IPS-20b (cell line): ENCODE data around the gene CIT.

Source experiments
- H3K27ac ChIP-seq: one replicate; pipeline ENCODE4 v1.5.1; 2013; ENCODE audit warnings: low read length
- H3K27me3 ChIP-seq: 2 replicates; pipeline ENCODE4 v1.6.1; 2013; ENCODE audit warnings: mild to moderate bottlenecking, low read length, inconsistent platforms; ENCODE audit not compliant: insufficient read depth
- H3K36me3 ChIP-seq: 2 replicates; pipeline ENCODE4 v1.6.1; 2013; ENCODE audit warnings: low read depth, mild to moderate bottlenecking, inconsistent platforms, low read length, moderate library complexity; ENCODE audit not compliant: insufficient read depth
- H3K4me1 ChIP-seq: 2 replicates; pipeline ENCODE4 v1.6.1; 2013; ENCODE audit warnings: mild to moderate bottlenecking, control low read depth, inconsistent platforms, low read length, moderate library complexity; ENCODE audit not compliant: insufficient read depth
- H3K4me3 ChIP-seq: 2 replicates; pipeline ENCODE4 v1.5.1; 2013; ENCODE audit warnings: mild to moderate bottlenecking, low read length, inconsistent platforms
- H3K9ac ChIP-seq: 2 replicates; pipeline ENCODE4 v1.6.1; 2013; ENCODE audit warnings: low read depth, mild to moderate bottlenecking, inconsistent platforms, low read length, moderate library complexity
- H3K9me3 ChIP-seq: 2 replicates; pipeline ENCODE4 v1.6.1; 2013; ENCODE audit warnings: mild to moderate bottlenecking, low read depth, low read length, inconsistent platforms; ENCODE audit not compliant: insufficient read depth

Gene CIT

GRCh38 chr12:119729871-119730270, 147.2 kb downstream of the CIT start:
- no peak overlapping the region for H3K27ac ChIP-seq
- H3K4me1 ChIP-seq = no peaks in the 10 kb centered on the region
- no peaks in the 10 kb centered on the region for H3K9me3 ChIP-seq
- no peak overlapping the region for H3K4me3 ChIP-seq
- peaks cover 70% of the 10 kb centered on the region for H3K36me3 ChIP-seq
- H3K27me3 ChIP-seq = no peaks in the 10 kb centered on the region
- H3K9ac ChIP-seq = no peak overlapping the region

GRCh38 chr12:119728444-119728745, 148.7 kb downstream of the CIT start:
- H3K4me3 ChIP-seq = no peak overlapping the region
- no peak overlapping the region for H3K9ac ChIP-seq
- H3K36me3 ChIP-seq = peaks cover 62% of the 10 kb centered on the region
- H3K27me3 ChIP-seq = no peaks in the 10 kb centered on the region
- no peaks in the 10 kb centered on the region for H3K9me3 ChIP-seq
- no peak overlapping the region for H3K27ac ChIP-seq
- H3K4me1 ChIP-seq = no peaks in the 10 kb centered on the region

GRCh38 chr12:119727600-119728443, 149.3 kb downstream of the CIT start:
- Histone ChIP-seq H3K27me3 (no peaks in the 10 kb centered on the region), H3K9me3 (no peaks in the 10 kb centered on the region), H3K36me3 (peaks cover 57% of the 10 kb centered on the region)

GRCh38 chr12:119725523-119725922, 151.6 kb downstream of the CIT start:
- no peaks in the 10 kb centered on the region for H3K27me3 ChIP-seq
- H3K4me3 ChIP-seq = no peak overlapping the region
- H3K9ac ChIP-seq = no peak overlapping the region
- no peak overlapping the region for H3K27ac ChIP-seq
- H3K4me1 ChIP-seq = no peaks in the 10 kb centered on the region
- peaks cover 59% of the 10 kb centered on the region for H3K36me3 ChIP-seq
- no peaks in the 10 kb centered on the region for H3K9me3 ChIP-seq

More at GRCh38 chr12:119727600-119728443, 149.3 kb downstream of the CIT start:
- Histone ChIP-seq H3K27ac (no peak overlapping the region), H3K4me1 (no peaks in the 10 kb centered on the region), H3K9ac (no peak overlapping the region), H3K4me3 (no peak overlapping the region)

GRCh38 chr12:119721306-119721705, 155.8 kb downstream of the CIT start:
- Histone ChIP-seq H3K9me3 (no peaks in the 10 kb centered on the region), H3K36me3 (peaks cover 55% of the 10 kb centered on the region), H3K4me1 (no peaks in the 10 kb centered on the region), H3K27ac (no peak overlapping the region), H3K4me3 (no peak overlapping the region), H3K9ac (no peak overlapping the region), H3K27me3 (no peaks in the 10 kb centered on the region)

GRCh38 chr12:119720349-119720748, 156.8 kb downstream of the CIT start:
- Histone ChIP-seq H3K9ac (no peak overlapping the region), H3K4me1 (no peaks in the 10 kb centered on the region), H3K27me3 (no peaks in the 10 kb centered on the region), H3K36me3 (peaks cover 59% of the 10 kb centered on the region), H3K4me3 (no peak overlapping the region), H3K9me3 (no peaks in the 10 kb centered on the region), H3K27ac (no peak overlapping the region)

- Histone ChIP-seq H3K36me3 (peaks cover 73% of the 10 kb centered on the region), H3K4me1 (no peaks in the 10 kb centered on the region), H3K9me3 (no peaks in the 10 kb centered on the region), H3K27ac (no peak overlapping the region), H3K4me3 (no peak overlapping the region), H3K9ac (no peak overlapping the region), H3K27me3 (no peaks in the 10 kb centered on the region)
Measured at GRCh38 chr12:119718141-119718540, 159.0 kb downstream of the CIT start.

- Histone ChIP-seq H3K27ac (no peak overlapping the region), H3K9me3 (no peaks in the 10 kb centered on the region), H3K4me3 (no peak overlapping the region), H3K27me3 (no peaks in the 10 kb centered on the region), H3K36me3 (peaks cover 88% of the 10 kb centered on the region), H3K4me1 (no peaks in the 10 kb centered on the region), H3K9ac (no peak overlapping the region)
Measured at GRCh38 chr12:119715268-119715620, 161.9 kb downstream of the CIT start.

- no peak overlapping the region for H3K4me3 ChIP-seq
- H3K27ac ChIP-seq = no peak overlapping the region
- H3K36me3 ChIP-seq = peaks cover 88% of the 10 kb centered on the region
- no peaks in the 10 kb centered on the region for H3K27me3 ChIP-seq
- H3K4me1 ChIP-seq = no peaks in the 10 kb centered on the region
- H3K9ac ChIP-seq = no peak overlapping the region
- H3K9me3 ChIP-seq = no peaks in the 10 kb centered on the region
Measured at GRCh38 chr12:119714614-119715267, 162.4 kb downstream of the CIT start.

- H3K9ac ChIP-seq = no peak overlapping the region
- H3K36me3 ChIP-seq = peaks cover 88% of the 10 kb centered on the region
- no peak overlapping the region for H3K4me3 ChIP-seq
- no peaks in the 10 kb centered on the region for H3K4me1 ChIP-seq
- no peak overlapping the region for H3K27ac ChIP-seq
- H3K27me3 ChIP-seq = no peaks in the 10 kb centered on the region
- no peaks in the 10 kb centered on the region for H3K9me3 ChIP-seq
Measured at GRCh38 chr12:119713551-119714031, 163.5 kb downstream of the CIT start.

GRCh38 chr12:119712721-119713120, 164.4 kb downstream of the CIT start:
- Histone ChIP-seq H3K9me3 (no peaks in the 10 kb centered on the region), H3K27me3 (no peaks in the 10 kb centered on the region), H3K27ac (no peak overlapping the region), H3K4me3 (no peak overlapping the region), H3K9ac (no peak overlapping the region), H3K4me1 (no peaks in the 10 kb centered on the region), H3K36me3 (peaks cover 88% of the 10 kb centered on the region)

- H3K27me3 ChIP-seq = no peaks in the 10 kb centered on the region
- H3K9ac ChIP-seq = no peak overlapping the region
- no peak overlapping the region for H3K4me3 ChIP-seq
- H3K27ac ChIP-seq = no peak overlapping the region
- H3K36me3 ChIP-seq = peaks cover 94% of the 10 kb centered on the region
- H3K4me1 ChIP-seq = no peaks in the 10 kb centered on the region
- no peaks in the 10 kb centered on the region for H3K9me3 ChIP-seq
Measured at GRCh38 chr12:119711693-119712092, 165.4 kb downstream of the CIT start.
